ENCODE data around the gene TMPRSS4.

TMPRSS4 gene

GRCh38 chr11:118079491-118079890, 2.6 kb downstream of the TMPRSS4 start:
- Histone ChIP-seq H3K9me2 (replicated peaks; ENCODE audit: low read depth, low read length) (no peaks in the 10 kb centered on the region), H3F3A (ENCODE audit: low read depth) (no peaks in the 10 kb centered on the region), H3K4me1 (ENCODE audit: insufficient read depth, low read length, poor library complexity, severe bottlenecking) (peaks cover 9% of the 10 kb centered on the region), H4K20me1 (ENCODE audit: insufficient read depth, low read length, poor library complexity, severe bottlenecking) (no peaks in the 10 kb centered on the region), H2AFZ (ENCODE audit: low read length) (no peak overlapping the region), H3K4me3 (ENCODE audit: low read length, poor library complexity, severe bottlenecking) (no peak overlapping the region), H3K9me3 (ENCODE audit: insufficient read depth, low read depth, low read length) (no peaks in the 10 kb centered on the region), H3K4me2 (ENCODE audit: low read depth, low read length, poor library complexity, severe bottlenecking) (no peak overlapping the region), H3K36me3 (ENCODE audit: insufficient read depth, low read length) (no peaks in the 10 kb centered on the region), H3K9ac (ENCODE audit: low read depth, low read length, poor library complexity, severe bottlenecking) (no peak overlapping the region), H3K79me2 (ENCODE audit: insufficient read depth, low read length) (no peaks in the 10 kb centered on the region), H3K27me3 (ENCODE audit: insufficient read depth, low read length, poor library complexity, severe bottlenecking) (no peaks in the 10 kb centered on the region)
- no peak for TF ChIP-seq EZH2phosphoT487 (IDR thresholded peaks at IDR 0.05; ENCODE audit: borderline replicate concordance)
- no peak for TF ChIP-seq CTCF (conservative IDR thresholded peaks at IDR 0.05; ENCODE audit: low read length)

GRCh38 chr11:118080296-118080695, 3.4 kb downstream of the TMPRSS4 start:
- peaks cover 14% of the 10 kb centered on the region for H3K4me1 ChIP-seq (ENCODE audit: insufficient read depth, low read length, poor library complexity, severe bottlenecking)
- no peak overlapping the region for H3K9ac ChIP-seq (ENCODE audit: low read depth, low read length, poor library complexity, severe bottlenecking)
- H2AFZ ChIP-seq (ENCODE audit: low read length) = no peak overlapping the region
- no peak overlapping the region for H3K4me3 ChIP-seq (ENCODE audit: low read length, poor library complexity, severe bottlenecking)
- H3K4me2 ChIP-seq (ENCODE audit: low read depth, low read length, poor library complexity, severe bottlenecking) = no peak overlapping the region
- H3K27me3 ChIP-seq (ENCODE audit: insufficient read depth, low read length, poor library complexity, severe bottlenecking) = no peaks in the 10 kb centered on the region
- no peaks in the 10 kb centered on the region for H4K20me1 ChIP-seq (ENCODE audit: insufficient read depth, low read length, poor library complexity, severe bottlenecking)
- TF ChIP-seq EZH2phosphoT487 (IDR thresholded peaks at IDR 0.05; ENCODE audit: borderline replicate concordance) = no peak
- no peak for TF ChIP-seq CTCF (conservative IDR thresholded peaks at IDR 0.05; ENCODE audit: low read length)
- no peaks in the 10 kb centered on the region for H3K9me3 ChIP-seq (ENCODE audit: insufficient read depth, low read depth, low read length)
- H3K79me2 ChIP-seq (ENCODE audit: insufficient read depth, low read length) = no peaks in the 10 kb centered on the region
- H3K9me2 ChIP-seq (replicated peaks; ENCODE audit: low read depth, low read length) = no peaks in the 10 kb centered on the region
- no peaks in the 10 kb centered on the region for H3F3A ChIP-seq (ENCODE audit: low read depth)
- H3K36me3 ChIP-seq (ENCODE audit: insufficient read depth, low read length) = no peaks in the 10 kb centered on the region

GRCh38 chr11:118081241-118081958, 4.5 kb downstream of the TMPRSS4 start:
- no peak overlapping the region for H2AFZ ChIP-seq (ENCODE audit: low read length)
- no peaks in the 10 kb centered on the region for H3K9me2 ChIP-seq (replicated peaks; ENCODE audit: low read depth, low read length)
- H3F3A ChIP-seq (ENCODE audit: low read depth) = no peaks in the 10 kb centered on the region
- H3K9me3 ChIP-seq (ENCODE audit: insufficient read depth, low read depth, low read length) = no peaks in the 10 kb centered on the region
- no peaks in the 10 kb centered on the region for H3K27me3 ChIP-seq (ENCODE audit: insufficient read depth, low read length, poor library complexity, severe bottlenecking)
- no peaks in the 10 kb centered on the region for H3K36me3 ChIP-seq (ENCODE audit: insufficient read depth, low read length)
- TF ChIP-seq EZH2phosphoT487 (IDR thresholded peaks at IDR 0.05; ENCODE audit: borderline replicate concordance) (no peak), CTCF (conservative IDR thresholded peaks at IDR 0.05; ENCODE audit: low read length) (no peak)
- H3K4me2 ChIP-seq (ENCODE audit: low read depth, low read length, poor library complexity, severe bottlenecking) = no peak overlapping the region
- H3K9ac ChIP-seq (ENCODE audit: low read depth, low read length, poor library complexity, severe bottlenecking) = no peak overlapping the region
- no peaks in the 10 kb centered on the region for H3K79me2 ChIP-seq (ENCODE audit: insufficient read depth, low read length)
- peaks cover 14% of the 10 kb centered on the region for H3K4me1 ChIP-seq (ENCODE audit: insufficient read depth, low read length, poor library complexity, severe bottlenecking)
- no peak overlapping the region for H3K4me3 ChIP-seq (ENCODE audit: low read length, poor library complexity, severe bottlenecking)
- no peaks in the 10 kb centered on the region for H4K20me1 ChIP-seq (ENCODE audit: insufficient read depth, low read length, poor library complexity, severe bottlenecking)
